GM23338 (cell line): ENCODE measurements around the gene FAXC.

Source experiments
- TF ChIP-seq, protein P1 (sequence below), 2 experiments: fragments of 200-600 bp in 1 of 2; sonication (generic) in 1 of 2; conservative IDR thresholded peaks; 2 replicates each; pipeline versions ENCODE4 v1.5.1 to v1.6.1; 2016 to 2017; ENCODE audit warnings: antibody characterized with exemption in 2 of 2, low read depth in 2 of 2, mild to moderate bottlenecking in 2 of 2, moderate library complexity in 1 of 2
- TF ChIP-seq, protein P2 (sequence below): IDR thresholded peaks from one replicate; pipeline ENCODE4 v1.6.1; 2018; ENCODE audit warnings: antibody characterized with exemption; ENCODE audit not compliant: unreplicated experiment

DNA sequence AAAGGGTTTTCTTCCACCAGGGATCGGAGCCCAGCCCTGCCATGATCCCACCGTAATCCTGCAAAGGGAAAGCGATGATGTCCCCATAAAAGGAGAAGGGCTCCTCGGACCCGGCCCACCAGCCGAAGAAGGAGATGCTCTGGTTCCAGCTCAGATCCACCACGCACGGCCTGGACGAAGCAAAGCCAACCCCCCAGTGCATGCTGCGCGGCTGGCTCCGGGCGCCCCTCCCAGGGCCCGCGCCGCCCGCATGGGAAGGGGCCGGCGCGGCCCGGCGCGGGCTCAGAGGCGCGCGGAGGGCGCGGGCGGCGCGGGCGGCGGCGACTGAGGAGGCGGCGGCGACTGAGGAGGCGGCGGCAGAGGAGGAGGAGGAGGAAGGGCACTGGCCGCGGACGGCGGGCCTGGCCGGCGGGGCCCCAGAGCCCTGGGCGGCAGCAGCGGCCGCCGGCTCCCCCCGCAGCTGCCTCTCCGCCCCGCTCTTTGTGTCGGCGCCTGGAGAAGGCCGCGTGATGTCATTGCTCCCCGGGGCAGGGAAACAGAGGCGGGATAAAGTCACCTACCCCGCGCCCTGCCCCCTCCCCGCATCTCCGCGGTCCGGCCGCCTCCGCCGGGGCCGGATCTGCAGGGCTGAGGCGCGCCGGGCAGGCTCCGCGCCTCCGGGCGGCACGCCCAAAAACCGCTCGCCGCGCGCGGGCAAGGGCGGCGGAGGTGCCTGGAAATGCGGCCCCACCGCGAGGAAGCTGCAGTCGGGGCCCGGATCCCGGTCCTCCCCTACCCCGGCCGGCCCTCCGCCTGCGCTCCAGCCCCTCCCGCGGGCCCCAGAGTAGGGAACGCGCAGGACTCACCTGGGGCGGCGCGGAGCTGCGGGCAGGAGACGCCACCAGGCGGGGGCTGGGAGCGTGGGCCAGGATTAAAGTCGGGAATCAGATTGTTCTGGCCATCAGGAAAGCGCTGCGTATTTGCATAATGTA lies at the start of gene FAXC:
- TF ChIP-seq, protein P1, sequence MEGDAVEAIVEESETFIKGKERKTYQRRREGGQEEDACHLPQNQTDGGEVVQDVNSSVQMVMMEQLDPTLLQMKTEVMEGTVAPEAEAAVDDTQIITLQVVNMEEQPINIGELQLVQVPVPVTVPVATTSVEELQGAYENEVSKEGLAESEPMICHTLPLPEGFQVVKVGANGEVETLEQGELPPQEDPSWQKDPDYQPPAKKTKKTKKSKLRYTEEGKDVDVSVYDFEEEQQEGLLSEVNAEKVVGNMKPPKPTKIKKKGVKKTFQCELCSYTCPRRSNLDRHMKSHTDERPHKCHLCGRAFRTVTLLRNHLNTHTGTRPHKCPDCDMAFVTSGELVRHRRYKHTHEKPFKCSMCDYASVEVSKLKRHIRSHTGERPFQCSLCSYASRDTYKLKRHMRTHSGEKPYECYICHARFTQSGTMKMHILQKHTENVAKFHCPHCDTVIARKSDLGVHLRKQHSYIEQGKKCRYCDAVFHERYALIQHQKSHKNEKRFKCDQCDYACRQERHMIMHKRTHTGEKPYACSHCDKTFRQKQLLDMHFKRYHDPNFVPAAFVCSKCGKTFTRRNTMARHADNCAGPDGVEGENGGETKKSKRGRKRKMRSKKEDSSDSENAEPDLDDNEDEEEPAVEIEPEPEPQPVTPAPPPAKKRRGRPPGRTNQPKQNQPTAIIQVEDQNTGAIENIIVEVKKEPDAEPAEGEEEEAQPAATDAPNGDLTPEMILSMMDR (conservative IDR thresholded peaks at IDR 0.05; ENCODE audit: low read depth in 2 of 2): peak; percentile 23 to 49; a peak in 2 of 4 replicates
- TF ChIP-seq, protein P2, sequence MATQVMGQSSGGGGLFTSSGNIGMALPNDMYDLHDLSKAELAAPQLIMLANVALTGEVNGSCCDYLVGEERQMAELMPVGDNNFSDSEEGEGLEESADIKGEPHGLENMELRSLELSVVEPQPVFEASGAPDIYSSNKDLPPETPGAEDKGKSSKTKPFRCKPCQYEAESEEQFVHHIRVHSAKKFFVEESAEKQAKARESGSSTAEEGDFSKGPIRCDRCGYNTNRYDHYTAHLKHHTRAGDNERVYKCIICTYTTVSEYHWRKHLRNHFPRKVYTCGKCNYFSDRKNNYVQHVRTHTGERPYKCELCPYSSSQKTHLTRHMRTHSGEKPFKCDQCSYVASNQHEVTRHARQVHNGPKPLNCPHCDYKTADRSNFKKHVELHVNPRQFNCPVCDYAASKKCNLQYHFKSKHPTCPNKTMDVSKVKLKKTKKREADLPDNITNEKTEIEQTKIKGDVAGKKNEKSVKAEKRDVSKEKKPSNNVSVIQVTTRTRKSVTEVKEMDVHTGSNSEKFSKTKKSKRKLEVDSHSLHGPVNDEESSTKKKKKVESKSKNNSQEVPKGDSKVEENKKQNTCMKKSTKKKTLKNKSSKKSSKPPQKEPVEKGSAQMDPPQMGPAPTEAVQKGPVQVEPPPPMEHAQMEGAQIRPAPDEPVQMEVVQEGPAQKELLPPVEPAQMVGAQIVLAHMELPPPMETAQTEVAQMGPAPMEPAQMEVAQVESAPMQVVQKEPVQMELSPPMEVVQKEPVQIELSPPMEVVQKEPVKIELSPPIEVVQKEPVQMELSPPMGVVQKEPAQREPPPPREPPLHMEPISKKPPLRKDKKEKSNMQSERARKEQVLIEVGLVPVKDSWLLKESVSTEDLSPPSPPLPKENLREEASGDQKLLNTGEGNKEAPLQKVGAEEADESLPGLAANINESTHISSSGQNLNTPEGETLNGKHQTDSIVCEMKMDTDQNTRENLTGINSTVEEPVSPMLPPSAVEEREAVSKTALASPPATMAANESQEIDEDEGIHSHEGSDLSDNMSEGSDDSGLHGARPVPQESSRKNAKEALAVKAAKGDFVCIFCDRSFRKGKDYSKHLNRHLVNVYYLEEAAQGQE: no peak
